Panc1 (cell line): ENCODE results near the gene SUSD4. TPM values are rescaled to one million over a fixed set of nuclear protein-coding genes. Genes with fewer than 3 reads are reported as not detected.

Experiments used
- ATAC-seq: fragments of 200-7000 bp; cut with Tn5 transposase; 2 replicates; pipeline ENCODE4 v1.9.1; 2020; ENCODE audit warnings: mild to moderate bottlenecking, moderate library complexity
- BruUV-seq: library from RNA; stranded (reverse); fragments of 400-500 nt; replicated peaks from 2 replicates; lab custom pipeline; 2021; lab: Mats Ljungman, UMichigan
- CTCF ChIA-PET: fragments of 300-600 bp; sonication (Branson Sonifier 250); formaldehyde crosslinking; loops from one replicate; lab custom pipeline; 2022; ENCODE audit warnings: antibody characterized with exemption; lab: Charles Lee
- POLR2A ChIA-PET: fragments of 300-600 bp; sonication (Branson Sonifier 250); formaldehyde crosslinking; loops from one replicate; lab custom pipeline; 2022; ENCODE audit warnings: antibody characterized with exemption; lab: Charles Lee
- DNase-seq: peaks from one replicate; pipeline ENCODE4 v3.0.0-alpha.2; 2010; ENCODE audit warnings: low read depth, low spot score
- H3K27ac ChIP-seq: 2 replicates; pipeline ENCODE4 v1.5.1; 2011; ENCODE audit warnings: mild to moderate bottlenecking, low read length, inconsistent platforms
- H3K27me3 ChIP-seq: fragments of 200-500 bp; sonication (Bioruptor generic); 2 replicates; pipeline ENCODE4 v1.6.0; 2014; ENCODE audit warnings: low read length, inconsistent platforms; ENCODE audit not compliant: control insufficient read depth, insufficient read depth
- H3K36me3 ChIP-seq: fragments of 200-500 bp; sonication (Bioruptor generic); 2 replicates; pipeline ENCODE4 v1.5.1; 2014; ENCODE audit warnings: inconsistent platforms, mild to moderate bottlenecking, low read length, moderate library complexity; ENCODE audit not compliant: control insufficient read depth, insufficient read depth
- H3K4me1 ChIP-seq: 2 replicates; pipeline ENCODE4 v1.5.1; 2011; ENCODE audit warnings: inconsistent platforms, mild to moderate bottlenecking, low read length, moderate library complexity; ENCODE audit not compliant: control insufficient read depth, insufficient read depth
- H3K4me3 ChIP-seq, 2 experiments: 2 replicates each; pipeline ENCODE4 v1.5.1; 2011 to 2012; ENCODE audit warnings: low read depth in 2 of 2, low read length in 2 of 2, mild to moderate bottlenecking in 2 of 2, inconsistent platforms in 1 of 2, moderate library complexity in 1 of 2
- H3K9me3 ChIP-seq: fragments of 200-500 bp; sonication (Bioruptor generic); 2 replicates; pipeline ENCODE4 v1.5.1; 2014; ENCODE audit warnings: low read depth, mild to moderate bottlenecking, inconsistent platforms, low read length, moderate library complexity; ENCODE audit not compliant: control insufficient read depth, insufficient read depth
- CTCF ChIP-seq: fragments of 450-650 bp; IDR thresholded peaks from 2 replicates; pipeline ENCODE4 v1.5.1; 2017; ENCODE audit warnings: mild to moderate bottlenecking
- POLR2AphosphoS5 ChIP-seq: IDR thresholded peaks from 2 replicates; pipeline ENCODE4 v1.6.1; 2012; ENCODE audit warnings: mild to moderate bottlenecking, low read depth, low read length, moderate library complexity
- REST ChIP-seq, 2 experiments: IDR thresholded peaks; 2 replicates each; pipeline ENCODE4 v1.6.1; 2011 to 2012; ENCODE audit warnings: low read depth in 2 of 2, control low read depth in 1 of 2, low read length in 1 of 2, mild to moderate bottlenecking in 1 of 2, moderate library complexity in 1 of 2; ENCODE audit not compliant: insufficient read depth in 1 of 2
- SIN3A ChIP-seq: IDR thresholded peaks from 2 replicates; pipeline ENCODE4 v1.6.1; 2012; ENCODE audit warnings: low read depth, mild to moderate bottlenecking, low read length, moderate library complexity, borderline replicate concordance; ENCODE audit not compliant: insufficient read depth
- TCF7L2 ChIP-seq: IDR thresholded peaks from 2 replicates; pipeline ENCODE4 v1.6.1; 2011; ENCODE audit warnings: mild to moderate bottlenecking, low read depth, low read length, inconsistent platforms
- in situ Hi-C: cut with HindIII; loops from 2 replicates; pipeline ENCODE4 v1.10.0; 2016; ENCODE audit warnings: low sequenced_read_pairs, low pct_unique_long_range_greater_than_20kb
- intact Hi-C: fragments of 100-400 bp; cut with micrococcal nuclease; formaldehyde crosslinking; loops from one replicate; pipeline ENCODE4 v1.10.0; 2022; ENCODE audit not compliant: unreplicated experiment
- total RNA-seq: library from RNA; stranded (reverse); gene quantifications from one replicate; pipeline ENCODE4 v1.2.1, GENCODE V29; 2021; ENCODE audit not compliant: unreplicated experiment

SUSD4 gene
- total RNA-seq, 1 experiment from 2014 or later = 0.28 TPM

GRCh38 chr1:223180731-223181321 is 183.2 kb downstream of the SUSD4 start:
- ChIA-PET POLR2A (no interaction called here), CTCF (no interaction called here)
- TF ChIP-seq CTCF (no peak), POLR2AphosphoS5 (no peak), REST (IDR thresholded peaks at IDR 0.05; ENCODE audit: insufficient read depth in 1 of 2, low read depth in 2 of 2, low read length in 1 of 2) (no peak), SIN3A (no peak), TCF7L2 (no peak)
- H3K27me3 ChIP-seq = peaks cover 30% of the 10 kb centered on the region
- no peaks in the 10 kb centered on the region for H3K36me3 ChIP-seq
- no peak for DNase-seq
- H3K4me1 ChIP-seq = no peaks in the 10 kb centered on the region
- intact Hi-C loops (no loop called here), in situ Hi-C loops (no loop called here)
- ATAC-seq = no peak
- BruUV-seq = no TSS peak
- no peaks in the 10 kb centered on the region for H3K9me3 ChIP-seq
- H3K27ac ChIP-seq = no peak overlapping the region
- H3K4me3 ChIP-seq = no peak overlapping the region

- Histone ChIP-seq H3K4me3 (no peak overlapping the region), H3K4me1 (no peaks in the 10 kb centered on the region), H3K9me3 (no peaks in the 10 kb centered on the region), H3K36me3 (no peaks in the 10 kb centered on the region), H3K27me3 (peaks cover 30% of the 10 kb centered on the region), H3K27ac (no peak overlapping the region)
- intact Hi-C loops (no loop called here), in situ Hi-C loops (no loop called here)
- DNase-seq (no peak), ATAC-seq (no peak)
- BruUV-seq = no TSS peak
- ChIA-PET POLR2A (no interaction called here), CTCF (no interaction called here)
- TF ChIP-seq SIN3A (no peak), REST (IDR thresholded peaks at IDR 0.05; ENCODE audit: insufficient read depth in 1 of 2, low read depth in 2 of 2, low read length in 1 of 2) (no peak), CTCF (no peak), TCF7L2 (no peak), POLR2AphosphoS5 (no peak)
These were observed 184.2 kb downstream of the SUSD4 start for GRCh38 chr1:223179786-223180185.
